Measurements from ENCODE around the gene WNT3. TPM values are rescaled to one million over a fixed set of nuclear protein-coding genes. Genes with fewer than 3 reads are reported as not detected.

The WNT3 gene
- total RNA-seq, 1 donor from 2014 or later, result 3.3 TPM

- no peak for TF ChIP-seq CTCF (IDR thresholded peaks at IDR 0.05)
- Histone ChIP-seq H3K9me3 (no peaks in the 10 kb centered on the region), H3K27ac (no peak overlapping the region), H3K27me3 (peaks cover 8% of the 10 kb centered on the region), H3K4me1 (no peaks in the 10 kb centered on the region), H3K4me3 (no peak overlapping the region), H3K36me3 (no peaks in the 10 kb centered on the region)
- DNase-seq, result no peak
- intact Hi-C loops (cut with DNase I), result no loop called here
- no peak for ATAC-seq
Observed at GRCh38 chr17:46792071-46792470, 26.4 kb downstream of the WNT3 start.

DNA sequence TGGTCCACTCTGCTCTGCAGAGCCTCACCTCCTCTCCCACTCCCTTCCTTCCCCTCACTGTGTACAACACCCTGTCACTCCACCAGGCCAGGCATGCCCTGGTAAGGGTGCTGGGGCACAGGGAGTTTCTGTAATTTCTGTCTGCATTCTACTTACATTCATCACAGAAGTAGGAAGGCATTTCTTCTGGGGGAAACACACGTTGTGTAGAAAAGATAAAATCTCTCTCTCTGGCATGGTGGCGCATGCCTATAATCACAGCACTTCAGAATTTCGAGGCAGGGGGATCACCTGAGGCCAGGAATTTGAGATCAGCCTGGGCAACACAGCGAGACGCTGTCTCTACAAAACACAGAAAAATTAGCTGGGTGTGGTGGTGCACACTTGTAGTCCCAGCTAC is 27.0 kb downstream of the WNT3 start:
- H3K4me1 ChIP-seq, result no peaks in the 10 kb centered on the region

GRCh38 chr17:46790216-46790615 is 28.3 kb downstream of the WNT3 start:
- ATAC-seq (no peak), DNase-seq (no peak)
- Histone ChIP-seq H3K27me3 (peaks cover 8% of the 10 kb centered on the region), H3K4me1 (no peaks in the 10 kb centered on the region), H3K27ac (no peak overlapping the region), H3K36me3 (no peaks in the 10 kb centered on the region), H3K9me3 (no peaks in the 10 kb centered on the region), H3K4me3 (no peak overlapping the region)
- intact Hi-C loops (cut with DNase I), result no loop called here
- TF ChIP-seq CTCF (IDR thresholded peaks at IDR 0.05), result no peak

More for the DNA sequence above, 27.0 kb downstream of the WNT3 start:
- H3K9me3 ChIP-seq, result no peaks in the 10 kb centered on the region
- DNase-seq, result no peak
- H3K36me3 ChIP-seq, result no peaks in the 10 kb centered on the region
- peaks cover 8% of the 10 kb centered on the region for H3K27me3 ChIP-seq
- intact Hi-C loops (cut with DNase I), result no loop called here
- ATAC-seq, result no peak
- no peak overlapping the region for H3K4me3 ChIP-seq
- TF ChIP-seq CTCF (IDR thresholded peaks at IDR 0.05), result no peak
- H3K27ac ChIP-seq, result no peak overlapping the region

DNA sequence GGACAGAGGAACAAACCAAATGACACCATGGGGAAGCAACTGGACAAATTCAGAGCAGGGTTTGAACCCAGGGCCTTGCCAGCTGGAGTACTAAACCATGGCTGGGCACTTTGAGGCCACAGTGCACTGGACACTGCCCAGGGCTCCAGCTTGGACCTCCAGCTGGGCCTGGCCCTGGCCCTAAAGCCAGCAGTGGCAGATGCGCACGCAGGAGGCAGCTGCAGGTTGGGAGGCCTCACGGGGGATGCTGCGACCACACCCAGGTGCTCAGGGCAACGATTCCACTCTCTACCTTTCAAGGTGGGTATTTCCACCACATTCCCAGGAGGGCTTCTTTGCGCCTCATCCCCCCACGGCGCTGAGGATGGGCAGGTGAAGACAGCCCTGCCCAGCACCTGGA is 28.9 kb downstream of the WNT3 start:
- intact Hi-C loops (cut with DNase I), result no loop called here
- Histone ChIP-seq H3K36me3 (no peaks in the 10 kb centered on the region), H3K27ac (no peak overlapping the region), H3K4me3 (no peak overlapping the region), H3K9me3 (no peaks in the 10 kb centered on the region), H3K4me1 (no peaks in the 10 kb centered on the region), H3K27me3 (peaks cover 8% of the 10 kb centered on the region)
- ATAC-seq (no peak), DNase-seq (no peak)
- no peak for TF ChIP-seq CTCF (IDR thresholded peaks at IDR 0.05)

- no peak overlapping the region for H3K4me3 ChIP-seq
- DNase-seq, result no peak
- intact Hi-C loops (cut with DNase I), result no loop called here
- no peak for ATAC-seq
- H3K27me3 ChIP-seq, result peaks cover 8% of the 10 kb centered on the region
- no peaks in the 10 kb centered on the region for H3K4me1 ChIP-seq
- no peaks in the 10 kb centered on the region for H3K36me3 ChIP-seq
- no peak overlapping the region for H3K27ac ChIP-seq
- H3K9me3 ChIP-seq, result no peaks in the 10 kb centered on the region
- no peak for TF ChIP-seq CTCF (IDR thresholded peaks at IDR 0.05)
Observed at GRCh38 chr17:46788796-46789195, 29.7 kb downstream of the WNT3 start.

DNA sequence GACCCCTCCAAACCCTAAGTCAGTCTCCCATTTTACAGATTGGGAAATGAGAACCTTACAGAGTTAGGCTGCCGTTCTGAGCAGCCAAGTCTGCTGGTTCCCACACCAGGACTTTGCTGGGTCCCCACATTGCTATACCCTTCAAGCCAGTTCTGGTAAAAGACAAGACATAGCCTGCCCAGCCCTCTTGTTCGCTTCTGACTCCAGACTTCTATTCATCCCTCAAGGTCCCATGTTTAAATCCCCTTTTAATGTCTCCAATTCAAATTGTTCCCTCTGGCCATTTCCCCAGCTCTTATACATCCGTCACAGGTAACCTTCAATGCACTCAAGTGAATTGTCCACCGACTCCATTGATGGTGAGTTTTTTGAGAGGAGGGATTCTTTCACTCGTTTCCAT is 30.2 kb downstream of the WNT3 start:
- ATAC-seq (no peak), DNase-seq (no peak)
- Histone ChIP-seq H3K27me3 (peaks cover 8% of the 10 kb centered on the region), H3K36me3 (no peaks in the 10 kb centered on the region), H3K4me3 (no peak overlapping the region), H3K4me1 (no peaks in the 10 kb centered on the region), H3K9me3 (no peaks in the 10 kb centered on the region), H3K27ac (no peak overlapping the region)
- no peak for TF ChIP-seq CTCF (IDR thresholded peaks at IDR 0.05)
- intact Hi-C loops (cut with DNase I), result no loop called here
